Right renal pelvis (tissue), 4 donors: ENCODE results near the gene ANKRD12. TPM values are rescaled to one million over a fixed set of nuclear protein-coding genes. Genes with fewer than 3 reads are reported as not detected.

Experiments
- DNase-seq, 4 donors: peaks; one replicate each; pipeline ENCODE4 v3.0.0-alpha.2; 2013; ENCODE audit warnings: low read depth in 4 of 4, low spot score in 3 of 4, missing footprints in 1 of 4
- polyA plus RNA-seq, 4 donors: library from polyadenylated mRNA; unstranded; fragments of 120-200 nt; gene quantifications; one replicate each; pipeline ENCODE4 v1.2.1, GENCODE V29; 2013; ENCODE audit not compliant: insufficient read length in 4 of 4

The ANKRD12 gene
- polyA plus RNA-seq, 4 donors, result 28.1 to 34.3 (median 32.8) TPM

- DNase-seq, result no peak
Observed at GRCh38 chr18:9177466-9177865, 40.9 kb downstream of the ANKRD12 start.

- DNase-seq, result no peak
Observed at GRCh38 chr18:9178557-9178956, 42.0 kb downstream of the ANKRD12 start.

GRCh38 chr18:9181275-9181674, 44.7 kb downstream of the ANKRD12 start:
- DNase-seq, result no peak

DNA sequence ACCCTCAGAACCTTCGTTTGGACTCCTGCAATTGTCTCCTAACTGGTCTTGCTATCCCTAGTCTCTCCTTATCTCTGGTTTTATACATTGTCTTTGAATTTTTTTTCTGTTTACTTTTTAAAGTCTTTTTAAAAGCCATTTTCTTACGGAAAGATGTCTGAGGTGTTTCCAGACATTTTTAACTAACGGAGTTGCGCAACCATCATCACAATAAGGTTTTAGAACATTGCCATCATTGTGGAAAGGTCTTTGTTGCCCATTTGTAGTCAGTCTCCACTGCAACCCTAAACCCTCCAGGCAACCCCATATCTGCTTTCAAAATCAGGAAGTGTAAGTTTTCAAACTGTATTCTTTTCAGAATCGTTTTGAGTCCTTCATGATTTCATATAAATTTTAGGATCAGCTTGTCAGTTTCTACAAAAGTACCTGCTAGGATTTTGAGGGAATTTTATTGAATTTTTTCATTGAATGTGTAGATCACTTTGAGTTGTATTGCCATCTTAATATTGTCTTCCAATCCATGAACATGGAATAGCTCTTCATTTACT, 46.3 kb downstream of the ANKRD12 start:
- no peak for DNase-seq

GRCh38 chr18:9184998-9185613, 48.5 kb downstream of the ANKRD12 start:
- DNase-seq, result no peak

- no peak for DNase-seq
Observed at GRCh38 chr18:9188359-9189231, 52.0 kb downstream of the ANKRD12 start.

DNA sequence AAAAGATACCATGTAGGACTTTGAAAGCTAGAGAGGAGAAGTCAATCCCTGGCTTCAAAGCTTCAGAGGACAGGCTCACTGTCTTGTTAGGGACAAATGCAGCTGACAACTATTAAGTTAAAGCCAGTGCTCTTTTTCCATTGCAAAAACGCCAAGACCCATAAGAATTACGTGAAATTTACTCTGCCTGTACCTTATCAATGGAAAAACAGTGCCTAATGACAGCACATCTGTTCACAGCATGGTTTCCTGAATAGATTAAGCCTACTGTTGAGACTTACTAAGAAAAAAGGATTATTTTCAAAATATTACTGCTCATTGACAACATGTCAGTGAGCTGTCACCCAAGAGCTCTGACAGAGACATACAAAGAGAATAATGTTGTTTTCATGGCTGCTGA, 52.9 kb downstream of the ANKRD12 start:
- DNase-seq, result no peak

DNA sequence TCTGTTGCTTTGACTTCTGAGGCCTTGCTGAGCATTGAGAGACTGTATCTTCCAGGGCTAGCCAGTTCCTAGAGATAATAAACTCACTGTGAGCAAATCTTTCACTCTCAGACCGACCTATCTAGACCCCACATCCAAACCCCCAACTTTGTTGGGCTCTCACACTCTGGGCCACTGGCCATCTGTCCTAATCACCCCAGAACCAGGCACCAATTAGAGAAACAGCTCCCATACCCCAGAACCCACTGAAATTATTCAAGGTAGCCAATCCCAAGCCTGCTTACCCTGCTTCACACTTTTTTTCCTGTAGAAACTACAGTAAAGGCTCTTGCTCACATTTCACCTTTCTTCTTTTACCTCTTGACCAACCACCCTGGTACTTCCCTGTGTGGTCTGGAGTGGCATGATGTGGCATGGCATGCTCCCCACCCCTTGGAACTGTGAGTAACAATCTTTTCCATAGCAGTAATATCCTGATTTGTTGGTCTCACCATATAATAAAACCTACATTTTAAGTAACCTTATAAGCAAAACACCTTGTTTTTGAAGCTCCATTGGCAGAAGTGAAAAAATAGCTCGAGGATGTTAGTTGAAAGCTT, 55.2 kb downstream of the ANKRD12 start:
- DNase-seq, result no peak

GRCh38 chr18:9193031-9193430, 56.5 kb downstream of the ANKRD12 start:
- no peak for DNase-seq

- DNase-seq, result no peak
Observed at GRCh38 chr18:9196568-9196967, 60.0 kb downstream of the ANKRD12 start.

GRCh38 chr18:9199681-9200080, 63.1 kb downstream of the ANKRD12 start:
- DNase-seq, result peak in 2 of 4 donors; percentile 13 to 28

DNA sequence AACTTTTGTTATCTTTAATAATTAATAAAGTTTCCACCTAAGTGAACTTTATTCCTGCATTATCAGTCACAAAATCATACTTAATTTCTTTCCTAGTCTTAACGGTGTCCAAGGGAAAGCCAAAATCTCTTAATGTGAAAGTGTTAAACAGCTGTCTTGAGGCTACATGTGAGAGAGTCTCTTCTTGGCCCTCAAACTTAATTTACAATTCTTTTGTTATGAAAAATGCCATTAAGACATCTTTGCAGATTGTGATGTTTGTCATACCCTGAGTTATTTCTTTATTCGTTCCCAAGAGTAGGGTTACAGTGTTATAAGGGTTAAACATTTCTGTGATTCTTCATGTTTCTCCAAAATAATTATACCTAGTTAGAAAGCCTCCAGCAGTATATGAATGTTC, 64.6 kb downstream of the ANKRD12 start:
- no peak for DNase-seq

- no peak for DNase-seq
Observed at GRCh38 chr18:9204659-9205058, 68.1 kb downstream of the ANKRD12 start.

DNA sequence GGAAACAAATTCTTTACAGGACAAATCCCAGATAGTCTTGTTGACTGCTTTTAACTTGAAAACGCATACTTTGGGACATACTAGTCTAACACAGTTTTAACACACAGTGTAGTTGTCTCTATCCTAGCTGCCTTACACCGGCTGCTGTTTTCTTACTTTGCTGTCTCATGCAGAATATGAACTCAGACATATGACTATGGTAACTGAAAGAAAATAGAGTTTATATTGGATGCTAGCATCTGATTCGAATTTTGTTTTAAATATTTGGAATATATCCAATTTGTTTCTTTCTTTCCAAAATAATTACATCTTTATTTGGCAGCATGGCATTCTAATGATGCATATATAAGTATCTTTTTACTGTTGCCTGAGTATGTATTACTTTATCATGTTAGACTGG, 69.8 kb downstream of the ANKRD12 start:
- DNase-seq, result no peak

GRCh38 chr18:9209279-9209678, 72.7 kb downstream of the ANKRD12 start:
- no peak for DNase-seq

- no peak for DNase-seq
Observed at GRCh38 chr18:9210966-9211365, 74.4 kb downstream of the ANKRD12 start.

DNA sequence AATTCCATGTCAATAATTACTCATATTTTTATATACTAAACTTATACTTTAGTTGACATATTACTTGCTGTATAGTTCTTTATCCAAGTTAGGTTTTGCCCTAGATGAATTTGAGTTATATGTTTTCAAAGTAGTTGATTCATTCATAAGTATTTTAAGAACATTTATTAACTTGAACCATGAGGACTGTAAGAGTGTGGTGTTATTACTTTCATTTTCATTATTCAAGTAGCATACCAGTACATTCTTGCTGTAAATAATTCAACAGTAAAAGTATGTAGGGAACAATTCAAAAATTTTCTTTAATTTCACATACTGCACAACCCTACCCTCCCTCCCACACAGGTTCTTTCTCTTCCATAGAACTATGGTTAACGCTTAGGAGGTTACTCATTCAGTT, 75.4 kb downstream of the ANKRD12 start:
- DNase-seq, result no peak

- DNase-seq, result no peak
Observed at GRCh38 chr18:9215221-9215933, 78.8 kb downstream of the ANKRD12 start.

DNA sequence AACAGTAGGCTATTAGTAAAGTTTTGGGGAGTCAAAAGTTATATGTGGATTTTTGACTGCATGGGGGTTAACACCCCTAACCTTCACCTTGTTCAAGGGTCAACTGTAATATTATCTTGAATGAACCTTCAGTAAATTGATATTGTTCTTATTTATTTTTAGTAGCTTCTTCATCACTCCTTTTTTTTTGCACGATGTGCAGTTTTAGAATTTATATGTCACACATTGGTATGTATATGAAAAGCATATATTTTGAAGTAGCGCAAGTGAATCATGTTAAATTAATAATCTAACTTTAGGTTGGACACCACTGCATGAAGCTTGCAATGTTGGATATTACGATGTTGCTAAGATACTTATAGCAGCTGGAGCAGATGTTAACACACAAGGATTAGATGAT, 79.9 kb downstream of the ANKRD12 start:
- DNase-seq, result no peak

- no peak for DNase-seq
Observed at GRCh38 chr18:9217743-9218451, 81.3 kb downstream of the ANKRD12 start.
